Vagina (tissue), 2 donors: Measurements from ENCODE around the gene SPRR2E. TPM values are rescaled to one million over a fixed set of nuclear protein-coding genes. Genes with fewer than 3 reads are reported as not detected.

Source experiments
- DNase-seq, 2 donors: peaks; one replicate each; pipeline ENCODE4 v3.0.0-alpha.2; 2017; ENCODE audit errors: extremely low spot score in 2 of 2
- H3K27ac ChIP-seq: fragments of 200-600 bp; sonication (generic); one replicate; pipeline ENCODE4 v1.5.1; 2019
- H3K27me3 ChIP-seq: fragments of 200-600 bp; sonication (generic); one replicate; pipeline ENCODE4 v1.5.1; 2019
- H3K36me3 ChIP-seq, 2 donors: fragments of 200-600 bp; sonication (generic); one replicate each; pipeline ENCODE4 v1.5.1; 2017 to 2019
- H3K4me1 ChIP-seq: fragments of 200-600 bp; sonication (generic); one replicate; pipeline ENCODE4 v1.5.1; 2019
- H3K4me3 ChIP-seq, 2 donors: fragments of 200-600 bp; sonication (generic); 1 replicate in 1 of 2; 2 replicates in 1 of 2; pipeline ENCODE4 v1.5.1; 2016 to 2019
- H3K9me3 ChIP-seq: fragments of 200-600 bp; sonication (generic); one replicate; pipeline ENCODE4 v1.5.1; 2019
- POLR2A ChIP-seq, 2 donors: fragments of 450-650 bp; IDR thresholded peaks; one replicate each; pipeline ENCODE4 v1.6.1; 2017; ENCODE audit warnings: antibody characterized with exemption in 2 of 2, mild to moderate bottlenecking in 2 of 2, moderate library complexity in 2 of 2
- POLR2AphosphoS5 ChIP-seq, 2 donors: sonication (generic); formaldehyde crosslinking; IDR thresholded peaks; one replicate each; pipeline ENCODE4 v1.9.0; 2017; ENCODE audit warnings: antibody characterized with exemption in 2 of 2, mild to moderate bottlenecking in 2 of 2, low read depth in 1 of 2; ENCODE audit not compliant: insufficient read depth in 1 of 2
- intact Hi-C: fragments of 100-400 bp; cut with DNase I; formaldehyde crosslinking; loops from one replicate; pipeline ENCODE4 v1.15.1; 2023
- total RNA-seq: library from RNA; depleted of rRNA; stranded (reverse); fragments of >200 nt; gene quantifications from one replicate; pipeline ENCODE4 v1.2.3, GENCODE V29; 2016
- TF ChIP-seq, protein P1 (sequence below), 3 experiments: fragments of 450-650 bp in 2 of 3; fragments of 200-600 bp in 1 of 3; sonication (generic) in 1 of 3; IDR thresholded peaks; one replicate each; pipeline ENCODE4 v1.5.1; 2017 to 2019; ENCODE audit warnings: antibody characterized with exemption in 3 of 3, mild to moderate bottlenecking in 2 of 3, moderate library complexity in 2 of 3

The SPRR2E gene
- total RNA-seq, 1 donor from 2014 or later, result 11.8 TPM

DNA sequence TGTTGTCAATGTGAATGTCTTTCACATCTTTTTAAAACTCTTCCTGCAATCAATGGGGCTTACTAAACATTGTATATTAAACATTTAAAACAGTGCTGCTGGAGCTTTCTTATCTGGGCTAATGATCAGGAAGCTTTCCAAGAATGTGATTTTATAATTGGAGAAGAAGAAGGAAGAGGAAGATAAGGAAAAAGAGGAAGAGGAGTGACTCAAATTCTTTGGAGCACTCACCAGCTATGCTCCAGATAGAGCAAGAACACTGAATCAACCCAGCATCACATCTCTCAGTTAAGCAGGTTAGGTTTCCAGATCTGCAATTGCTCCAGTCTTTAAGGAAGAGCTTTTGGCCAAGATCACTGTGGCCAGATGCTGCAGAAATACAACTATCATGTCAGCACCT, 1.4 kb upstream of the SPRR2E start:
- TF ChIP-seq POLR2AphosphoS5 (IDR thresholded peaks at IDR 0.05; ENCODE audit: insufficient read depth in 1 of 2, low read depth in 1 of 2), result no peak
- TF ChIP-seq, protein P1, sequence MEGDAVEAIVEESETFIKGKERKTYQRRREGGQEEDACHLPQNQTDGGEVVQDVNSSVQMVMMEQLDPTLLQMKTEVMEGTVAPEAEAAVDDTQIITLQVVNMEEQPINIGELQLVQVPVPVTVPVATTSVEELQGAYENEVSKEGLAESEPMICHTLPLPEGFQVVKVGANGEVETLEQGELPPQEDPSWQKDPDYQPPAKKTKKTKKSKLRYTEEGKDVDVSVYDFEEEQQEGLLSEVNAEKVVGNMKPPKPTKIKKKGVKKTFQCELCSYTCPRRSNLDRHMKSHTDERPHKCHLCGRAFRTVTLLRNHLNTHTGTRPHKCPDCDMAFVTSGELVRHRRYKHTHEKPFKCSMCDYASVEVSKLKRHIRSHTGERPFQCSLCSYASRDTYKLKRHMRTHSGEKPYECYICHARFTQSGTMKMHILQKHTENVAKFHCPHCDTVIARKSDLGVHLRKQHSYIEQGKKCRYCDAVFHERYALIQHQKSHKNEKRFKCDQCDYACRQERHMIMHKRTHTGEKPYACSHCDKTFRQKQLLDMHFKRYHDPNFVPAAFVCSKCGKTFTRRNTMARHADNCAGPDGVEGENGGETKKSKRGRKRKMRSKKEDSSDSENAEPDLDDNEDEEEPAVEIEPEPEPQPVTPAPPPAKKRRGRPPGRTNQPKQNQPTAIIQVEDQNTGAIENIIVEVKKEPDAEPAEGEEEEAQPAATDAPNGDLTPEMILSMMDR (IDR thresholded peaks at IDR 0.05), result no peak
- TF ChIP-seq POLR2A (IDR thresholded peaks at IDR 0.05), result no peak
- no peaks in the 10 kb centered on the region for H3K27me3 ChIP-seq
- H3K4me1 ChIP-seq, result no peaks in the 10 kb centered on the region
- no peak for DNase-seq
- H3K9me3 ChIP-seq, result no peaks in the 10 kb centered on the region
- intact Hi-C loops, result no loop called here
- H3K36me3 ChIP-seq, result no peaks in the 10 kb centered on the region
- H3K4me3 ChIP-seq, result no peak overlapping the region
- no peak overlapping the region for H3K27ac ChIP-seq

DNA sequence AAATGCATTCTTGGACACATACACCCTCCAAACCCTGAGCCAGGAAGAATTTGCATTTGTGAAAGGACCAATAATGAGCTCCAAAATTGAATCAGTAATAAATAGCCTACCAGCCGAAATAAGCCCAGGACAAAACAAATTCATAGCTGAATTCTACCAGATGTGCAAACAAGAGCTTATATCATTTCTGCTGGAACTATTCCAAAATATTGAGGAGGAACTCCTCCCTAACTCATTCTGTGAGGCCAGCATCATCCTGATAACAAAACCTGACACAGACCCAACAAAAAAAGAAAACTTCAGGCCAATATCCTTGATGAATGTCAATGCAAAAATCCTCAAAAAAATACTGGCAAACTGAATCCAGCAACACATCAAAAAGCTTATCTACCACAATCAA, 6.7 kb downstream of the SPRR2E start:
- H3K27me3 ChIP-seq, result no peaks in the 10 kb centered on the region
- H3K4me3 ChIP-seq, result no peak overlapping the region
- no peaks in the 10 kb centered on the region for H3K36me3 ChIP-seq
- no peak overlapping the region for H3K27ac ChIP-seq
- intact Hi-C loops, result no loop called here
- TF ChIP-seq POLR2A (IDR thresholded peaks at IDR 0.05) (no peak), POLR2AphosphoS5 (IDR thresholded peaks at IDR 0.05; ENCODE audit: insufficient read depth in 1 of 2, low read depth in 1 of 2) (no peak)
- TF ChIP-seq, protein P1 (IDR thresholded peaks at IDR 0.05), result no peak
- no peak for DNase-seq
- no peaks in the 10 kb centered on the region for H3K9me3 ChIP-seq
- H3K4me1 ChIP-seq, result no peaks in the 10 kb centered on the region

DNA sequence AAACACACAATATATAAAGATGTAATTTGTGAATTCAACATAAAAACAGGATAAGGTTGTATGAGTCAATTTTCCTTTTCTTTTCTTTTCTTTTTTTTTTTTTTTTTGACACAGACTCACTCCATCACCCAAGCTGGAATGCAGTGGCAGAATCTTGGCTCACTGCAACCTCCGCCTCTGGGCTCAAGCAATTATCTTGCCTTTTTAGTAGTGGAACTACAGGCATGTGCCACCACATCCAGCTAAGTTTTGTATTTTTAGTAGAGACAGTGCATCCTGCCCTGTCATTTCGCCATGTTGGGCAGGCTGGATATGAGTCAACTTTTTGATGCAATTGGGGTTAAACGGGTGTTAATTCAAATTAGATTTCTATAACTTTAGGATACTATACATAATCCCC, 12.6 kb downstream of the SPRR2E start:
- H3K36me3 ChIP-seq, result no peaks in the 10 kb centered on the region
- H3K4me1 ChIP-seq, result no peaks in the 10 kb centered on the region
- H3K27me3 ChIP-seq, result no peaks in the 10 kb centered on the region
- H3K4me3 ChIP-seq, result no peak overlapping the region
- intact Hi-C loops, result no loop called here
- H3K27ac ChIP-seq, result no peak overlapping the region
- no peak for TF ChIP-seq POLR2AphosphoS5 (IDR thresholded peaks at IDR 0.05; ENCODE audit: insufficient read depth in 1 of 2, low read depth in 1 of 2)
- no peak for TF ChIP-seq POLR2A (IDR thresholded peaks at IDR 0.05)
- TF ChIP-seq, protein P1 (IDR thresholded peaks at IDR 0.05), result no peak
- no peaks in the 10 kb centered on the region for H3K9me3 ChIP-seq
- no peak for DNase-seq

DNA sequence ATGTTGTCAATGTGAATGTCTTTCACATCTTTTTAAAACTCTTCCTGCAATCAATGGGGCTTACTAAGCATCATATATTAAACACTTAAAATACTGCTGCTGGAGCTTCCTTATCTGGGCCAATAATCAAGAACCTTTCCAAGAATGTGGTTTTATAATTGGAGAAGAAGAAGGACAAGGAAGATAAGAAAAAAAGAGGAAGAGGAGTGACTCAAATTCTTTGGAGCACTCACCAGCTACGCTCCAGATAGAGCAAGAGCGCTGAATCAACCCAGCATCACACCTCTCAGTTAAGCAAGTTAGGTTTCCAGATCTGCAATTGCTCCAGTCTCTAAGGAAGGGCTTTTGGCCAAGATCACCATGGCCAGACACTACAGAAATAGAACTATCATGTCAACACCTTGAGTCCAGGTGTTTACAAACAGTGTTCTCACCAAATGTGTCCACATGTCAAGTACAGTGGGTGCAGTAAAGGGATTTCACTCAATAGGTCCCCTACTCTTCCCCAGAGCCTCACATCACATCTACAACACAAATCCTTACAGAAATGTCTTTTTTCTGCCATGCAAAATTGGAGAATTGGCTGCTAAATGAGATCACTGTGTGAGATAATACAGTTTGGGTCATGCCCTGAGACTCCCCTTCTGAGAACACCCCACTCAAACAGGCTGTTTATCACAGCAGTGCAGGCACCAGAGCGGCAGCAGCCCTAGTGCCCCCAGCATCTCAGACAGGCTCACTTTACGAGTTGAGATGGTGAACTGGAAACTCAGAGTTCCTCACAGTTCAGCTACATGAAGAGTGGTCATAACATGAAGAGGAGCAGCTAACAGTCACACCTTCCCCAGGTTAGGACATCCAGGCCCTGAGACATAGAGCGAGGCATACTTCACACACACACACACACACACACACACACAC, 21.3 kb downstream of the SPRR2E start:
- Histone ChIP-seq H3K4me1 (no peaks in the 10 kb centered on the region), H3K4me3 (no peak overlapping the region), H3K27ac (no peak overlapping the region), H3K27me3 (no peaks in the 10 kb centered on the region), H3K9me3 (no peaks in the 10 kb centered on the region), H3K36me3 (no peaks in the 10 kb centered on the region)
- intact Hi-C loops, result no loop called here
- TF ChIP-seq, protein P1 (IDR thresholded peaks at IDR 0.05), result no peak
- TF ChIP-seq POLR2AphosphoS5 (IDR thresholded peaks at IDR 0.05; ENCODE audit: insufficient read depth in 1 of 2, low read depth in 1 of 2) (no peak), POLR2A (IDR thresholded peaks at IDR 0.05) (no peak)
- no peak for DNase-seq

DNA sequence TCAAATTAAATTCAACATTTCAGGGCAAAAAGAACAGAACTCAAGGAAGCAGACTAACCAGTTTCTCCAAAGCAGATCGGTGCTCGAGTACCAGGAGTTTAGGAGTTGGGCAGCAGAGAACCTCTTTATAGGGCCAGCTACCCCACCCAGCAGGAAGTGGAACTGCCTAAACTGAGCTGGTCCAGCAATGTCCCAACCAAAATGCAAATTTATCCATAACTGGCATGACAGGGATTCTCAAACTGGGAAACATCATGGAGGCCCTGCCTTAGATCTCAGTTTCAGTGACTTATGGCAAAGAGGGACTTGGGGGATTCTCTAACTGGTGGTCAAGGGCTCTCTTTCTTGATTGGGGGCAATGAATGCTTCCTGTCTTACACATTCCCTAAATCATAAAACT, 22.8 kb downstream of the SPRR2E start, which contains the start of gene SPRR2B:
Gene SPRR2B, minus strand, starts transcription at position 101 of the 400 bp plus-strand sequence. CDS start 772 bp downstream, outside the sequence.
- Histone ChIP-seq H3K27ac (no peak within 1 kb of the TSS), H3K27me3 (no peaks in the 10 kb centered on the region), H3K9me3 (no peaks in the 10 kb centered on the region), H3K4me3 (no peak within 1 kb of the TSS), H3K36me3 (no peaks in the 10 kb centered on the region), H3K4me1 (no peaks in the 10 kb centered on the region)
- TF ChIP-seq POLR2A (IDR thresholded peaks at IDR 0.05), result no peak
- TF ChIP-seq, protein P1 (IDR thresholded peaks at IDR 0.05), result no peak
- TF ChIP-seq POLR2AphosphoS5 (IDR thresholded peaks at IDR 0.05; ENCODE audit: insufficient read depth in 1 of 2, low read depth in 1 of 2), result no peak
- intact Hi-C loops, result no loop called here
- DNase-seq, result no peak
